H1 (cell line): ENCODE measurements around the gene MCF2L2. TPM values are rescaled to one million over a fixed set of nuclear protein-coding genes. Genes with fewer than 3 reads are reported as not detected.

Experiments
- TCF12 ChIP-seq: IDR thresholded peaks from 2 replicates; pipeline ENCODE4 v1.6.1; 2011; ENCODE audit warnings: low read depth, mild to moderate bottlenecking, low read length
- polyA plus RNA-seq, 7 experiments: library from polyadenylated mRNA; depleted of rRNA in 3 of 7; stranded (reverse) in 5 of 7; unstranded in 2 of 7; fragments of >200 nt in 5 of 7; fragments of 200-250 nt in 2 of 7; gene quantifications; 1 replicate in 5 of 7; 2 replicates in 1 of 7; 4 replicates in 1 of 7; pipeline versions ENCODE4 v1.2.1 to v1.2.3, GENCODE V29; 2011 to 2013; ENCODE audit warnings: missing spikeins in 2 of 7, mixed read lengths in 2 of 7
- total RNA-seq: library from RNA; stranded (reverse); fragmentation: NEBNext Ultra II Directional; extraction: Animal tissue kit (Norgen Biotek cat#: 25700); gene quantifications from 2 replicates; pipeline ENCODE4 v1.2.1, GENCODE V29; 2021
- TF ChIP-seq, protein P1 (sequence below): IDR thresholded peaks from 2 replicates; pipeline ENCODE4 v1.6.1; 2012; ENCODE audit warnings: inconsistent platforms

MCF2L2 gene
- total and polyA plus RNA-seq, 2 of the 8 experiments (the other 6 are each of a cell fraction or from before 2014, with no cell fraction given): 4.1 to 13.7 TPM

DNA sequence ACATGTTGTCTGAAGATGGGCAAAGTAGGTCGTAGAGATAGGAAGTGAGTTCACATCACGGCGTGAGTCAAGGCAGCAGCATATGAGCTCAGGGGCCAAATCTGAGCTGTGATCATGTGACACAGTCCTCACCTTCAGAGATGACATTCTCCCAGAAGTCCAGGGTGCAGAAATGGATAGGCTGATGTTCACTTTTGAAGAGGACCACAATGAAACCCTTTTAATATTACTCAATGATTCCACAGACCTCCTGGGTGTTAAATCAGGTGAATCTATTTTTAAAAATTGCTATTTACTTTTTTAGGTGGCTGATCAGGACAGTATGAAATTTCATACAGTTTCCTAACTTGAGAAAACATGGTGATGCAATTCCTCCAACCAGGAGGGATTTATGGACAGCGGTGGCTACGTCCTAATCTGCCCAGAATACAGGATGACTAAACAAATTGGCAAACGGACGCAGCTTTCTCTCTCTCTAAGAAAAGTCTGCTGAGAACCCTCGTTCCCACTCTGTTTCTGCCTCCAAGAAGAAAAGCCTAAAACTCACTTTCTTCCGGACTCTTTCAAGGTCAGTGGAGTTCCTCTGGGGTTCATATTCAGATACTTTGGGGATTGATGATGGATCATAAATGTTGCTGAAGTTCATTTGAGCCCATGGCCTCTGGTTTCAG, 141.0 kb downstream of the MCF2L2 start (continued):
- TF ChIP-seq, protein P1, sequence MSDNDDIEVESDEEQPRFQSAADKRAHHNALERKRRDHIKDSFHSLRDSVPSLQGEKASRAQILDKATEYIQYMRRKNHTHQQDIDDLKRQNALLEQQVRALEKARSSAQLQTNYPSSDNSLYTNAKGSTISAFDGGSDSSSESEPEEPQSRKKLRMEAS: no peak
- TF ChIP-seq TCF12: no peak
